Activated CD8-positive, alpha-beta T cell treated with anti-CD3 and anti-CD28 coated beads for 36 hours (primary cell): Measurements from ENCODE around the gene ACTL7B. TPM values are rescaled to one million over a fixed set of nuclear protein-coding genes. Genes with fewer than 3 reads are reported as not detected.

Experiments used
- ATAC-seq: fragments of 200-7000 bp; cut with Tn5 transposase; one replicate; pipeline ENCODE4 v1.10.0; 2021; ENCODE audit warnings: mild to moderate bottlenecking, moderate library complexity
- CTCF ChIA-PET: fragments of 350-600 bp; sonication (Branson Sonifier 250); formaldehyde crosslinking; loops from one replicate; lab custom pipeline; 2021; ENCODE audit warnings: antibody characterized with exemption; lab: Charles Lee
- POLR2A ChIA-PET: fragments of 350-600 bp; sonication (Branson Sonifier 250); formaldehyde crosslinking; loops from one replicate; lab custom pipeline; 2021; ENCODE audit warnings: antibody characterized with exemption; lab: Charles Lee
- DNase-seq: peaks from one replicate; pipeline ENCODE4 v3.0.0-alpha.2; 2020
- H3K27ac Mint-ChIP-seq: one replicate; pipeline ENCODE4 v1.8.0; 2021; ENCODE audit warnings: mild to moderate bottlenecking, mixed read lengths
- H3K27me3 Mint-ChIP-seq: one replicate; pipeline ENCODE4 v1.8.0; 2021; ENCODE audit warnings: mixed read lengths
- H3K36me3 Mint-ChIP-seq: one replicate; pipeline ENCODE4 v1.8.0; 2021; ENCODE audit warnings: low read depth, mixed read lengths
- H3K4me1 Mint-ChIP-seq: one replicate; pipeline ENCODE4 v1.8.0; 2021; ENCODE audit warnings: low read depth, mixed read lengths
- H3K4me3 Mint-ChIP-seq: one replicate; pipeline ENCODE4 v1.8.0; 2021; ENCODE audit warnings: mild to moderate bottlenecking, moderate library complexity, mixed read lengths
- H3K9me3 Mint-ChIP-seq: one replicate; pipeline ENCODE4 v1.8.0; 2021; ENCODE audit warnings: mixed read lengths
- CTCF ChIP-seq: fragments of 200-600 bp; IDR thresholded peaks from one replicate; pipeline ENCODE4 v1.8.0; 2022; ENCODE audit warnings: antibody characterized with exemption, mild to moderate bottlenecking
- intact Hi-C: fragments of 100-400 bp; cut with micrococcal nuclease; formaldehyde crosslinking; loops from one replicate; pipeline ENCODE4 v1.10.0; 2022
- total RNA-seq, 2 experiments: library from RNA; stranded (reverse); gene quantifications; one replicate each; pipeline ENCODE4 v1.2.3, GENCODE V29; 2021

The ACTL7B gene
- total RNA-seq, 2 experiments from 2014 or later: not detected

- CTCF ChIA-PET: no interaction called here
- no peaks in the 10 kb centered on the region for H3K27me3 Mint-ChIP-seq
Measured at GRCh38 chr9:108869092-108869725, 13.4 kb upstream of the ACTL7B start.

DNA sequence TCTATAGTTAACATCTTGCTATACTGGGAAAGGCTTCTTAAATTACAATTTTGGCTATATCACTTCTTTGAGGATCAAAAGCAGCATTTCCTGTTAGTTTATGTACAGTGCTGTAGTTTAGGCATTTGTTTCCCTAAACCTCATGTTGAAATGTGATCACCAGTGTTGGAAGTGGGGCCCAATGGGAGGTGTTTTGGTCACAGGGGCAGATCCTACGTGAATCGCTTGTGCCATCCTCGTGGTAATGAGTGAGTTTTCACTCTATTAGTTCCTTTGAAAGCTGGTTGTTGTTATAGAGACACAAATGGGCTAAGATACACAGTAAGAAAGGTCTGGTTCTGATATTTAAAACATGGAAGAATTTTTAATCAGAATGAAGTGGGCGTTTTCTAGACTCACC is 12.0 kb upstream of the ACTL7B start:
- H3K27ac Mint-ChIP-seq: no peak overlapping the region
- no peaks in the 10 kb centered on the region for H3K27me3 Mint-ChIP-seq
- ChIA-PET POLR2A (no interaction called here), CTCF (no interaction called here)
- peaks cover 38% of the 10 kb centered on the region for H3K36me3 Mint-ChIP-seq
- DNase-seq (no peak), ATAC-seq (no peak)
- TF ChIP-seq CTCF: no peak
- intact Hi-C loops: no loop called here
- H3K9me3 Mint-ChIP-seq: no peaks in the 10 kb centered on the region
- no peak overlapping the region for H3K4me3 Mint-ChIP-seq
- no peaks in the 10 kb centered on the region for H3K4me1 Mint-ChIP-seq

More at GRCh38 chr9:108869092-108869725, 13.4 kb upstream of the ACTL7B start:
- intact Hi-C loops: no loop called here
- Mint-ChIP-seq H3K4me3 (no peak overlapping the region), H3K27ac (no peak overlapping the region), H3K4me1 (no peaks in the 10 kb centered on the region), H3K36me3 (peaks cover 49% of the 10 kb centered on the region), H3K9me3 (no peaks in the 10 kb centered on the region)
- POLR2A ChIA-PET: no interaction called here
- ATAC-seq: no peak
- no peak for TF ChIP-seq CTCF
- no peak for DNase-seq

- intact Hi-C loops: no loop called here
- no peaks in the 10 kb centered on the region for H3K9me3 Mint-ChIP-seq
- no peak for DNase-seq
- H3K27ac Mint-ChIP-seq: no peak overlapping the region
- CTCF ChIA-PET: no interaction called here
- H3K36me3 Mint-ChIP-seq: peaks cover 36% of the 10 kb centered on the region
- ATAC-seq: no peak
- TF ChIP-seq CTCF: no peak
- POLR2A ChIA-PET: no interaction called here
- no peaks in the 10 kb centered on the region for H3K27me3 Mint-ChIP-seq
- no peaks in the 10 kb centered on the region for H3K4me1 Mint-ChIP-seq
- H3K4me3 Mint-ChIP-seq: no peak overlapping the region
Measured at GRCh38 chr9:108867116-108867515, 11.3 kb upstream of the ACTL7B start.

DNA sequence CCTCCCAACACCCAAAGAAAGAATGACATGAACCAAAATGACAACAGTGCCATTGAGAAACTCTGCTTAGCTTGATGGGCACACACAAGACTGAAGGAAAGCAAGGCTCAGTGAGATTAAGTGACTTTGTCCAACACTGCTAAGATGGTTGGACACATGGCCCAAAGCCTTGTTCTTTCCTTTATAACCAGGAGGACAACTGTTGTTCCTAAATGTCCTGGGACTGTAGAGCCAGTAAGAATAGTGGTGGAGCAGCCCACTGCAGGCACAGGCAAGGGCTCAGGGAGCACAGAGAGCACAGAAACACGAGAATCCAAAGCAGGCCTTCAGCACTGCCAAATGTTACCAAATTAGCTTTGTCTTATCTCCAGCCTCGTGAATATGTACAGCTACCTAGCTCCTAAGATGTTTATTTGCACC is 10.2 kb upstream of the ACTL7B start:
- no peak for TF ChIP-seq CTCF
- peaks cover 28% of the 10 kb centered on the region for H3K36me3 Mint-ChIP-seq
- intact Hi-C loops: no loop called here
- no peak for DNase-seq
- no peak overlapping the region for H3K4me3 Mint-ChIP-seq
- no peak for ATAC-seq
- CTCF ChIA-PET: no interaction called here
- H3K27me3 Mint-ChIP-seq: no peaks in the 10 kb centered on the region
- no peak overlapping the region for H3K27ac Mint-ChIP-seq
- H3K9me3 Mint-ChIP-seq: no peaks in the 10 kb centered on the region
- no peaks in the 10 kb centered on the region for H3K4me1 Mint-ChIP-seq
- POLR2A ChIA-PET: interaction anchor here (0.9 kb wide), 1 partner anchor 20 kb away, joined by 3 read pairs; no protein-coding TSS in a partner anchor

GRCh38 chr9:108865037-108865436 is 9.3 kb upstream of the ACTL7B start:
- H3K36me3 Mint-ChIP-seq: peaks cover 22% of the 10 kb centered on the region
- H3K27me3 Mint-ChIP-seq: no peaks in the 10 kb centered on the region
- CTCF ChIA-PET: no interaction called here
- H3K4me1 Mint-ChIP-seq: no peaks in the 10 kb centered on the region
- intact Hi-C loops: no loop called here
- no peaks in the 10 kb centered on the region for H3K9me3 Mint-ChIP-seq
- POLR2A ChIA-PET: no interaction called here
- ATAC-seq: no peak
- TF ChIP-seq CTCF: no peak
- H3K27ac Mint-ChIP-seq: no peak overlapping the region
- DNase-seq: no peak
- H3K4me3 Mint-ChIP-seq: no peak overlapping the region
